GM12873 (cell line): ENCODE measurements around the gene CRYBB3.
A peak's percentile ranks its signal among the peaks of the same experiment; 100 is the strongest.

ENCODE experiments used
- TF ChIP-seq, protein P1 (sequence below): IDR thresholded peaks from 2 replicates; pipeline ENCODE4 v1.5.1; 2012; ENCODE audit warnings: low read depth, mild to moderate bottlenecking, moderate library complexity, low read length, control low read depth; ENCODE audit not compliant: insufficient read depth; ENCODE audit errors: missing control alignments

CRYBB3 gene

DNA sequence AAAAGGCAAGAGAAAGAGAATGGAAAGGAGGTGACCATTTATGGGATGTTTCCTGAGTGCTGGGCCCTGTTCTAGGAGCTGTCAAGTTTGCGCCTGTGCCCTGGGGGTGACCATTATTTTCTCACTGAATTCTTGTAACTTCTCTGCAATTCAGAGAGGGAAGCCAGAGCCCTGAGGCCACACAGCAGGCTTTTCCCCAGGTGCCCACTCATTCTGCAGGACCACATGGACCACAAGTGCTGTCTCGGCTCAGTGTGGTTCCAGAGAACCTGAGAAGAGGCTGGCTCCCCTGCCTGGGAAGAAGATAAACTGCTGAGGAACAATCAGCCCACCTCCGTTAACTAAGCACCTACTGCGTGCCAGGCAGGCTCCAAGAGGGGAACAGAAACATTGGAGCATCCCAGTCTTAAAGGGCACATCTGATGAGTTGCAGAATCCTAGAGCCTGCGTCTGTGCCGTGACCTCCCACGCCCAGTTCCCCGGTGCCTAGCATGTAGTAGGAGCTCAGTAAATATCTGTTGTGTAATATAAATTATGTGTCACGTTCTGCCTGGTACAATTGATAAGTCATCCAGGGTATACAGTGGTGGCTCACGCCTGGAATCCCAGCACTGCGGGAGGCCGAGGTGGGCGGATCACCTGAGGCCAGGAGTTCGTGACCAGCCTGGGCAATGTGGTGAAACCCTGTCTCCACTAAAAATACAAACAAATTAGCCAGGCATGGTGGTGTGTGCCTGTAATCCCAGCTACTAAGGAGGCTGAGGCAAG, 31.6 kb upstream of the CRYBB3 start:
- TF ChIP-seq, protein P1, sequence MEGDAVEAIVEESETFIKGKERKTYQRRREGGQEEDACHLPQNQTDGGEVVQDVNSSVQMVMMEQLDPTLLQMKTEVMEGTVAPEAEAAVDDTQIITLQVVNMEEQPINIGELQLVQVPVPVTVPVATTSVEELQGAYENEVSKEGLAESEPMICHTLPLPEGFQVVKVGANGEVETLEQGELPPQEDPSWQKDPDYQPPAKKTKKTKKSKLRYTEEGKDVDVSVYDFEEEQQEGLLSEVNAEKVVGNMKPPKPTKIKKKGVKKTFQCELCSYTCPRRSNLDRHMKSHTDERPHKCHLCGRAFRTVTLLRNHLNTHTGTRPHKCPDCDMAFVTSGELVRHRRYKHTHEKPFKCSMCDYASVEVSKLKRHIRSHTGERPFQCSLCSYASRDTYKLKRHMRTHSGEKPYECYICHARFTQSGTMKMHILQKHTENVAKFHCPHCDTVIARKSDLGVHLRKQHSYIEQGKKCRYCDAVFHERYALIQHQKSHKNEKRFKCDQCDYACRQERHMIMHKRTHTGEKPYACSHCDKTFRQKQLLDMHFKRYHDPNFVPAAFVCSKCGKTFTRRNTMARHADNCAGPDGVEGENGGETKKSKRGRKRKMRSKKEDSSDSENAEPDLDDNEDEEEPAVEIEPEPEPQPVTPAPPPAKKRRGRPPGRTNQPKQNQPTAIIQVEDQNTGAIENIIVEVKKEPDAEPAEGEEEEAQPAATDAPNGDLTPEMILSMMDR = no peak

DNA sequence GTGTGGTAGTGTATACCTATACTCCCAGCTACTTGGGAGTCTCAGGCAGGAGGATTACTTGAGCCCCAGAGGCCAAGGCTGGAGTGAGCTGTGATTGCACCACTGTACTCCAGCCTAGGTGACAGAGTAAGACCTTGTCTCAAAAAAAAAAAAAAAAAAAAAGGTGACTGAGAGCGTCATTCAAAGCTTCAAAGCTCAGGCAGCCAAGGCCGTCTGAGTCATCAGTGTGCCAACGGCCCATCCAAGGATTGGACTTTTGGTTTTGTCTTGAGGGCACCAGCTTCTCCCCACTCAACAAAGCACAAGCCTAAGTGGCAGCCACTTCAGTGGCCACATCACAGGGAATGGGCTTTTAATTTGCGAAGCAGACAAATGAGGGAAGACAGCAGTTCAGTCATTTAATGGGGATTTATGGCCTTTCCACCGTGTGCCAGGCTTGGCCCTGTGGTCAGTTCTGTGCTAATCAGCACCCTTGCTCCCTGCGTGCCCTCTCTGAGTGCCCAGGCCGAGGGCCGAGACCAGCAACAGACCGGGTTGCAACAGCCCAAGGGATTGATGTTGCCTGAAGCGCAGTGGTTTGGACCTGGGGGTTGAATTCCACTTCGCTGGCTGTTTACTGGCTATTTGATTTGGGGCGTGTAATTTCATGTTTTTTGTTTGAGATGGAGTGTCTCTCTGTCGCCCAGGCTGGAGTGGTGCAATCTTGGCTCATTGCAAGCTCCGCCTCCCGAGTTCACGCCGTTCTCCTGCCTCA, 30.2 kb upstream of the CRYBB3 start:
- TF ChIP-seq, protein P1 = no peak

DNA sequence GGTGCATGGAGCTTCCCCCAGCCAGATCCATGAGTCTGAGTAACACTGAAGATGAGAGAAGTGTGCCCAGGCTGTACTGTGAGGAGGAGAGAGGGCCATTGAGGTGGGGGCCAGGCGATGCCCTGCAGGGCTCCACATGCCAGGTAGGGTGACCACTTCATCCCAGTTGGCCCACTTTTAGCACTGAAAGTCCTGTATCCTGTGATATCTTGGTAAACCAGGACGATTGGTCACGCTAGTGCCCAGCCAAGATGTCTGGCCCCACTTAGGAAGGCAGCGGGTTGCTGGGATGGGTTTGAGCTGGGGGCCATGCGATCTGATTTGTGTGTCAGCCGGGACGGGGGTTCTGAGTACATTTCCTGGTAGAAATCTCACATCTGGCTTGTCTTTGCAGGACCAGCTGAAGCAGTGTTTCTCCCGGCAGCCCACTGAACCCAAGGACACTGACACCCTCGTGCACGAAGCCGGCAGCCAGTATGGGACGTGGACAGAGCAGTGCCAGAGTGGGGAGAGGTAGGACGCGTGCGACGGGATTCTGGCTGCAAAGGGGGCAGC, 29.2 kb upstream of the CRYBB3 start:
- TF ChIP-seq, protein P1 = no peak

DNA sequence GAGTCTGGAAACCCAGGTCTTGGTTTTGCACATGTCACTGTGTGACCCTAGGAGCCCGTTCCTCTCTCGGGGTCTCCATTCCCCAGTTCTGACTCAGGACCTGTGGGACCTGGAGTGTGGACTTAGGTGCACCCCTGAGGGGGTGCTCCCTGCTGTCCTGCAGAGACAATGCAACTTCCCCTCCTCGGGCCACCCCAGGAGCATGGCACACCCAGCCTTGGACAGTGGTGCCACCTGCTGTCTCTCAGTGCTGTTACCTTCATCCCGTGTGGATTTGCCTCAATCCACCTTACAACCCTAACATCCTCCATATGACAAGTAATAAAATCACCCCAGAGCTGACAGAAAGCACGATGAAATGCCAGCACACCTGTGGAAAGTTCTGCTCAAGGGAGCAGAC, 27.5 kb upstream of the CRYBB3 start:
- TF ChIP-seq, protein P1 = peak; percentile 55

DNA sequence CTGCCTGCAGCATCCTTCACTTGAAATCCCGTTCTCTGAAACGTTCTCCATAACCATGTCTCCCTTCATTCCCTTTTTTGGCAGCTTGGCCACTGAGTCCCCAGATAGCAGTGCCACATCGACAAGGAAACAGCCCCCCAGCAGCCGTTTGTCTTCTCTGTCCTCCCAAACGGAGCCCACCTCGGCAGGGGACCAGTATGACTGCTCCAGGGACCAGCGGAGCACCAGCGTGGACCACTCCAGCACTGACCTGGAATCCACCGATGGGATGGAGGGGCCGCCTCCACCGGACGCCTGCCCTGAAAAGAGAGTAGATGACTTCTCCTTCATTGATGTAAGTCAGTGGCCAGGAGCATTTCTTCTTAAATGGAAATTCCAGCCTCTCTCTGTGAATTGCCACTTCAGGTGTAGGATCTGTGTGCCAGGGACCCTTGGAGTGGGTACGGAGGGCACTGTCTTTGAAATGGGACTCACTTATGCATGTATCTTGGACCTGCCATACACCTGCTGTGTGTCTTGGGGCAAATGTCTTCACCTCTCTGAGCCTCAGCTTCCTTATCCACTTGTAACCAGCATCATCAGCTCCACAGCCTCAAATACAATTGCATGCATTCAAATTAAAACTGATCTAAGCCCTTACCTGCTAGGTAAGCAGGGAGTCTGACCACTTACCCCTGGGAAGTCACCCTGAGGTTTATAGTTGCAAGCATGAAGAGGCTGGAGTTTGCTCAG, 25.3 kb upstream of the CRYBB3 start:
- TF ChIP-seq, protein P1 = no peak

DNA sequence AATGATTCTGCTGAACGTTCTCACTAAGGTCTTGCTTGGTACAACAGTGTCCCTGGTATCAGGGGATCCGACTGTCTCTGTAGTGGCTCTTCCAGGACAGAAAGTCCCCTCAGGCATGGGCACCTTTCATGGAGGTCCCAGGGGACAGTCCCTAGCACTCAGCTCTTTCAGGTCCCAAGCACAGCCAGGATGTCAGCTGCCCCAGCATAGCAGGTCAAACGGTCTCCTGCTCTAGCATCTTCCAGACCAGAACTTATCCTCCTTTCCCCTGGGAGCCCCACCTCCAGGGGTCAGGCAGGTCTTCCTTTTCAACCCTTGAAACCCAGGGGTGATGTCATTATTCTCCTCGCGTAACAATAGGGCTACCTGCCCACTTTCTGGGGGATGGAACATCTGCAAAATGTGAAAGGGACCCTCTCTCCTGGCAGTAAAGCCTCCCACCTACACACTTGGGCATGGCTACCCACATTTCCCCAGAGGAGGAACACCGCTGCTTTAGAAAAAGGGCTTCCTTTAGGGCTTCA, 24.7 kb upstream of the CRYBB3 start:
- TF ChIP-seq, protein P1 = no peak
